ENCODE results near the gene HOXB8. TPM values are rescaled to one million over a fixed set of nuclear protein-coding genes. Genes with fewer than 3 reads are reported as not detected.

The HOXB8 gene
- total and polyA plus RNA-seq, 2 experiments from 2014 or later: not detected

GRCh38 chr17:48624118-48624517, 9.0 kb upstream of the HOXB8 start:
- TF ChIP-seq EZH2 (IDR thresholded peaks at IDR 0.05; ENCODE audit: low read depth, unreplicated experiment) (peak; percentile 91), ZNF114 (CRISPR knock-in tag; IDR thresholded peaks at IDR 0.05) (no peak)
- H3K27me3 ChIP-seq (ENCODE audit: insufficient read depth): peaks cover 100% of the 10 kb centered on the region
- peaks cover 55% of the 10 kb centered on the region for H4K20me1 ChIP-seq (replicated peaks; ENCODE audit: insufficient read depth)
- Mint-ChIP-seq H3K4me3 (no peak overlapping the region; the same call in 2 of the 3 replicates), H3K27me3 (ENCODE audit: insufficient read depth, low read depth, poor library complexity) (peaks cover 97% of the 10 kb centered on the region), H3K27ac (no peak overlapping the region), H3K4me1 (peaks cover 15% of the 10 kb centered on the region), H3K36me3 (ENCODE audit: low read depth) (peaks cover 3% of the 10 kb centered on the region; the same call in 2 of the 3 replicates), H3K9me3 (peaks cover 4% of the 10 kb centered on the region; the same call in 2 of the 3 replicates)
- no peaks in the 10 kb centered on the region for H3K79me2 ChIP-seq (replicated peaks; ENCODE audit: insufficient read depth)
- no peaks in the 10 kb centered on the region for H3K9me2 ChIP-seq (ENCODE audit: insufficient read depth)
- no peak overlapping the region for H3K27ac ChIP-seq (ENCODE audit: low read depth)
- no peaks in the 10 kb centered on the region for H3K36me3 ChIP-seq (ENCODE audit: insufficient read depth)
- H3K4me3 ChIP-seq: no peak overlapping the region
- no peak for ATAC-seq
- peaks cover 25% of the 10 kb centered on the region for H3K4me1 ChIP-seq (ENCODE audit: insufficient read depth)
- H2AFZ ChIP-seq: no peak overlapping the region
- DNase-seq (ENCODE audit: low spot score): no peak
- peaks cover 51% of the 10 kb centered on the region for H3F3A ChIP-seq (replicated peaks; ENCODE audit: low read depth)
- H3K4me2 ChIP-seq: peak overlapping the region; percentile 80; the same call in 1 of the 2 replicates

GRCh38 chr17:48623583-48623982, 8.5 kb upstream of the HOXB8 start:
- Histone ChIP-seq H3K4me2 (no peak overlapping the region), H3K36me3 (ENCODE audit: insufficient read depth) (no peaks in the 10 kb centered on the region), H3F3A (replicated peaks; ENCODE audit: low read depth) (peaks cover 45% of the 10 kb centered on the region), H3K79me2 (replicated peaks; ENCODE audit: insufficient read depth) (no peaks in the 10 kb centered on the region), H2AFZ (no peak overlapping the region), H3K4me1 (ENCODE audit: insufficient read depth) (peaks cover 27% of the 10 kb centered on the region), H4K20me1 (replicated peaks; ENCODE audit: insufficient read depth) (peaks cover 52% of the 10 kb centered on the region), H3K27ac (ENCODE audit: low read depth) (no peak overlapping the region), H3K9me2 (ENCODE audit: insufficient read depth) (no peaks in the 10 kb centered on the region), H3K27me3 (ENCODE audit: insufficient read depth) (peaks cover 100% of the 10 kb centered on the region), H3K4me3 (no peak overlapping the region)
- ATAC-seq: no peak
- peaks cover 3% of the 10 kb centered on the region; the same call in 2 of the 3 replicates for H3K36me3 Mint-ChIP-seq (ENCODE audit: low read depth)
- TF ChIP-seq EZH2 (IDR thresholded peaks at IDR 0.05; ENCODE audit: low read depth, unreplicated experiment): peak; percentile 5
- no peak for TF ChIP-seq ZNF462 (CRISPR knock-in tag; IDR thresholded peaks at IDR 0.05)
- TF ChIP-seq ZNF331 (CRISPR knock-in tag; IDR thresholded peaks at IDR 0.05; ENCODE audit: low read depth): no peak
- no peak for TF ChIP-seq JUNB (IDR thresholded peaks at IDR 0.05; ENCODE audit: unreplicated experiment)
- no peak for TF ChIP-seq NANOG (IDR thresholded peaks at IDR 0.05; ENCODE audit: borderline replicate concordance)
- TF ChIP-seq CTCF (conservative IDR thresholded peaks at IDR 0.05; ENCODE audit: low read depth in 2 of 2): no peak
- H3K4me3 Mint-ChIP-seq: no peak overlapping the region
- H3K27me3 Mint-ChIP-seq (ENCODE audit: insufficient read depth, low read depth, poor library complexity): peaks cover 97% of the 10 kb centered on the region
- DNase-seq (ENCODE audit: low spot score): no peak
- peaks cover 21% of the 10 kb centered on the region for H3K4me1 Mint-ChIP-seq
- H3K27ac Mint-ChIP-seq: no peak overlapping the region
- peaks cover 4% of the 10 kb centered on the region; the same call in 2 of the 3 replicates for H3K9me3 Mint-ChIP-seq
